GM18511 (cell line): ENCODE measurements around the gene FRK.

Experiments
- ATAC-seq: cut with Tn5 transposase; IDR thresholded peaks from one replicate; pipeline ENCODE4 v1.9.1; 2021; ENCODE audit warnings: mild to moderate bottlenecking, moderate library complexity; ENCODE audit not compliant: unreplicated experiment

The FRK gene

GRCh38 chr6:116036075-116036773, 24.5 kb downstream of the FRK start:
- ATAC-seq: no peak

- no peak for ATAC-seq
Observed at GRCh38 chr6:116035616-116036015, 25.1 kb downstream of the FRK start.

- no peak for ATAC-seq
Observed at GRCh38 chr6:116034327-116034726, 26.4 kb downstream of the FRK start.

- no peak for ATAC-seq
Observed at GRCh38 chr6:116033687-116034303, 26.9 kb downstream of the FRK start.

- no peak for ATAC-seq
Observed at GRCh38 chr6:116030770-116031169, 29.9 kb downstream of the FRK start.

GRCh38 chr6:116029535-116029934, 31.2 kb downstream of the FRK start:
- ATAC-seq: peak; percentile 63

- ATAC-seq: no peak
Observed at GRCh38 chr6:116028233-116028632, 32.5 kb downstream of the FRK start.

GRCh38 chr6:116027801-116028200, 32.9 kb downstream of the FRK start:
- ATAC-seq: peak; percentile 68

- ATAC-seq: no peak
Observed at GRCh38 chr6:116025405-116025804, 35.3 kb downstream of the FRK start.

GRCh38 chr6:116022841-116023445, 37.7 kb downstream of the FRK start:
- ATAC-seq: no peak

GRCh38 chr6:116020738-116021137, 40.0 kb downstream of the FRK start:
- ATAC-seq: no peak

GRCh38 chr6:116019428-116019827, 41.3 kb downstream of the FRK start:
- ATAC-seq: peak; percentile 87

GRCh38 chr6:116018976-116019375, 41.7 kb downstream of the FRK start:
- no peak for ATAC-seq

- no peak for ATAC-seq
Observed at GRCh38 chr6:116017546-116018295, 43.0 kb downstream of the FRK start.

- peak; percentile 25 for ATAC-seq
Observed at GRCh38 chr6:116016846-116017545, 43.7 kb downstream of the FRK start.

- no peak for ATAC-seq
Observed at GRCh38 chr6:116015983-116016382, 44.7 kb downstream of the FRK start.

- no peak for ATAC-seq
Observed at GRCh38 chr6:116015561-116015960, 45.1 kb downstream of the FRK start.

GRCh38 chr6:116012951-116013350, 47.7 kb downstream of the FRK start:
- no peak for ATAC-seq

- no peak for ATAC-seq
Observed at GRCh38 chr6:116012471-116012949, 48.2 kb downstream of the FRK start.

- ATAC-seq: peak; percentile 62
Observed at GRCh38 chr6:116011520-116011919, 49.2 kb downstream of the FRK start.
